Measurements from ENCODE around the gene EVA1A. TPM values are rescaled to one million over a fixed set of nuclear protein-coding genes. Genes with fewer than 3 reads are reported as not detected.

The EVA1A gene
- total RNA-seq, 4 donors from 2014 or later = not detected

GRCh38 chr2:75552222-75552621 is 8.5 kb downstream of the EVA1A start:
- in situ Hi-C loops (cut with MboI; ENCODE audit: low pct_ligation_motif_present in 1 of 4, low pct_unique_long_range_greater_than_20kb in 1 of 4, low sequenced_read_pairs in 3 of 4) (no loop called here), intact Hi-C loops (cut with DNase I; ENCODE audit: low total_unique reads) (no loop called here)
- TF ChIP-seq POLR2A (IDR thresholded peaks at IDR 0.05) = no peak
- no peak for TF ChIP-seq EP300 (IDR thresholded peaks at IDR 0.05; ENCODE audit: low read depth)
- TF ChIP-seq CTCF (IDR thresholded peaks at IDR 0.05) = no peak
- no peak for TF ChIP-seq POLR2AphosphoS5 (IDR thresholded peaks at IDR 0.05)
- DNase-seq = no peak
- Histone ChIP-seq H3K4me3 (no peak overlapping the region), H3K4me1 (no peaks in the 10 kb centered on the region), H3K36me3 (no peaks in the 10 kb centered on the region), H3K27ac (no peak overlapping the region), H3K9me3 (no peaks in the 10 kb centered on the region), H3K27me3 (no peaks in the 10 kb centered on the region)
- 74% methylated on average over 1 of the region's 1 CpG; no CpG with 5 or more reads in 1 of the 2 donors for WGBS, 2 donors (ENCODE audit: low coverage in 1 of 2)

GRCh38 chr2:75551434-75551833 is 9.3 kb downstream of the EVA1A start:
- 83 to 100% methylated on average over 1 to 3 of the region's 3 CpGs for WGBS, 2 donors (ENCODE audit: low coverage in 1 of 2)
- TF ChIP-seq EP300 (IDR thresholded peaks at IDR 0.05; ENCODE audit: low read depth) (no peak), CTCF (IDR thresholded peaks at IDR 0.05) (no peak), POLR2A (IDR thresholded peaks at IDR 0.05) (no peak), POLR2AphosphoS5 (IDR thresholded peaks at IDR 0.05) (no peak)
- Histone ChIP-seq H3K36me3 (no peaks in the 10 kb centered on the region), H3K27ac (no peak overlapping the region), H3K4me1 (no peaks in the 10 kb centered on the region), H3K4me3 (no peak overlapping the region), H3K9me3 (no peaks in the 10 kb centered on the region), H3K27me3 (no peaks in the 10 kb centered on the region)
- in situ Hi-C loops (cut with MboI; ENCODE audit: low pct_ligation_motif_present in 1 of 4, low pct_unique_long_range_greater_than_20kb in 1 of 4, low sequenced_read_pairs in 3 of 4) = no loop called here
- DNase-seq = no peak
- intact Hi-C loops (cut with DNase I; ENCODE audit: low total_unique reads) = no loop called here

GRCh38 chr2:75549401-75550253 is 11.1 kb downstream of the EVA1A start:
- no peaks in the 10 kb centered on the region for H3K9me3 ChIP-seq
- no peak for DNase-seq
- WGBS, 2 donors (ENCODE audit: low coverage in 1 of 2) = 67 to 74% methylated on average over 1 to 2 of the region's 2 CpGs
- H3K27ac ChIP-seq = no peak overlapping the region
- intact Hi-C loops (cut with DNase I; ENCODE audit: low total_unique reads) = no loop called here
- no peak overlapping the region for H3K4me3 ChIP-seq
- no peaks in the 10 kb centered on the region for H3K36me3 ChIP-seq
- H3K4me1 ChIP-seq = no peaks in the 10 kb centered on the region
- H3K27me3 ChIP-seq = no peaks in the 10 kb centered on the region
- no peak for TF ChIP-seq CTCF (IDR thresholded peaks at IDR 0.05)
- no peak for TF ChIP-seq EP300 (IDR thresholded peaks at IDR 0.05; ENCODE audit: low read depth)
- no peak for TF ChIP-seq POLR2AphosphoS5 (IDR thresholded peaks at IDR 0.05)
- no peak for TF ChIP-seq POLR2A (IDR thresholded peaks at IDR 0.05)
- in situ Hi-C loops (cut with MboI; ENCODE audit: low pct_ligation_motif_present in 1 of 4, low pct_unique_long_range_greater_than_20kb in 1 of 4, low sequenced_read_pairs in 3 of 4) = no loop called here

- Histone ChIP-seq H3K4me3 (no peak overlapping the region), H3K36me3 (no peaks in the 10 kb centered on the region), H3K27me3 (no peaks in the 10 kb centered on the region), H3K4me1 (no peaks in the 10 kb centered on the region), H3K9me3 (no peaks in the 10 kb centered on the region), H3K27ac (no peak overlapping the region)
- TF ChIP-seq EP300 (IDR thresholded peaks at IDR 0.05; ENCODE audit: low read depth) (no peak), POLR2A (IDR thresholded peaks at IDR 0.05) (no peak), POLR2AphosphoS5 (IDR thresholded peaks at IDR 0.05) (no peak), CTCF (IDR thresholded peaks at IDR 0.05) (no peak)
- DNase-seq = no peak
- in situ Hi-C loops (cut with MboI; ENCODE audit: low pct_ligation_motif_present in 1 of 4, low pct_unique_long_range_greater_than_20kb in 1 of 4, low sequenced_read_pairs in 3 of 4) = no loop called here
- intact Hi-C loops (cut with DNase I; ENCODE audit: low total_unique reads) = no loop called here
- 21 to 32% methylated on average over 2 of the region's 2 CpGs for WGBS, 2 donors (ENCODE audit: low coverage in 1 of 2)
Observed at GRCh38 chr2:75548036-75548573, 12.6 kb downstream of the EVA1A start.

All from transverse colon (tissue), 4 donors.